Measurements from ENCODE around the gene ATP11A.

DNA sequence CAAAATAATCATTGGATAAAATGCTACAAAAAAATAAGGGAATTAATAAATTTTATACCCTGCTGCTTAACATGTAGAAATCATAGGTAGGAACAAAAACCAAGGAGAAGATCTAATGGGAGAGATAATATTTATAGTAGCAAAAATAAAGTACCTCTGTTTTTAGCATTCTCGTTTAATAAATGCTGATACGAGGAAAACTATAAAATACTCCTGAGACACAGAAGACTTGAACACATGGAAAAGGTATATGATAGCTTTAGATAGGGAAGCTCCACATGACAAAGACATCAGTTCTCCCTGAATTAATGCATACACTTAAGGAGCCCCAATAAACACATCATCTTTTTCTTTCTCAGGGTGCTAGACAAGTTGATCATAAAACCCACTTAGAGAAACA, 234.5 kb downstream of the ATP11A start:
- TF ChIP-seq FOXP1 (CRISPR knock-in tag; IDR thresholded peaks at IDR 0.05) (no peak), JUND (IDR thresholded peaks at IDR 0.05; ENCODE audit: borderline replicate concordance, low read depth, low read length) (no peak), JUND (tag; IDR thresholded peaks at IDR 0.05; ENCODE audit: borderline replicate concordance, low read depth, low read length) (no peak), CTBP1 (IDR thresholded peaks at IDR 0.05; ENCODE audit: borderline replicate concordance) (no peak), KAT8 (IDR thresholded peaks at IDR 0.05; ENCODE audit: low read depth) (no peak), NKRF (IDR thresholded peaks at IDR 0.05; ENCODE audit: borderline replicate concordance) (no peak), TFE3 (CRISPR knock-in tag; IDR thresholded peaks at IDR 0.05) (no peak), EHMT2 (IDR thresholded peaks at IDR 0.05) (no peak), NFATC3 (IDR thresholded peaks at IDR 0.05) (no peak), DLX4 (CRISPR knock-in tag; IDR thresholded peaks at IDR 0.05) (no peak)
- TF ChIP-seq, protein P1, sequence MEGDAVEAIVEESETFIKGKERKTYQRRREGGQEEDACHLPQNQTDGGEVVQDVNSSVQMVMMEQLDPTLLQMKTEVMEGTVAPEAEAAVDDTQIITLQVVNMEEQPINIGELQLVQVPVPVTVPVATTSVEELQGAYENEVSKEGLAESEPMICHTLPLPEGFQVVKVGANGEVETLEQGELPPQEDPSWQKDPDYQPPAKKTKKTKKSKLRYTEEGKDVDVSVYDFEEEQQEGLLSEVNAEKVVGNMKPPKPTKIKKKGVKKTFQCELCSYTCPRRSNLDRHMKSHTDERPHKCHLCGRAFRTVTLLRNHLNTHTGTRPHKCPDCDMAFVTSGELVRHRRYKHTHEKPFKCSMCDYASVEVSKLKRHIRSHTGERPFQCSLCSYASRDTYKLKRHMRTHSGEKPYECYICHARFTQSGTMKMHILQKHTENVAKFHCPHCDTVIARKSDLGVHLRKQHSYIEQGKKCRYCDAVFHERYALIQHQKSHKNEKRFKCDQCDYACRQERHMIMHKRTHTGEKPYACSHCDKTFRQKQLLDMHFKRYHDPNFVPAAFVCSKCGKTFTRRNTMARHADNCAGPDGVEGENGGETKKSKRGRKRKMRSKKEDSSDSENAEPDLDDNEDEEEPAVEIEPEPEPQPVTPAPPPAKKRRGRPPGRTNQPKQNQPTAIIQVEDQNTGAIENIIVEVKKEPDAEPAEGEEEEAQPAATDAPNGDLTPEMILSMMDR (IDR thresholded peaks at IDR 0.05 in 2 of 3, conservative IDR thresholded peaks at IDR 0.05 in 1 of 3; ENCODE audit: insufficient read depth in 2 of 3, low read depth in 1 of 3, low read length in 3 of 3), result no peak
